SHP77 treated with DMSO at 0.1 percent for 48 hours (cell line): ENCODE results near the gene KRTAP29-1.
A peak's percentile ranks its signal among the peaks of the same experiment; 100 is the strongest.

ENCODE experiments used
- DNase-seq: peaks from one replicate; lab custom pipeline; 2025; lab: John Stamatoyannopoulos, UW

Gene KRTAP29-1

DNA sequence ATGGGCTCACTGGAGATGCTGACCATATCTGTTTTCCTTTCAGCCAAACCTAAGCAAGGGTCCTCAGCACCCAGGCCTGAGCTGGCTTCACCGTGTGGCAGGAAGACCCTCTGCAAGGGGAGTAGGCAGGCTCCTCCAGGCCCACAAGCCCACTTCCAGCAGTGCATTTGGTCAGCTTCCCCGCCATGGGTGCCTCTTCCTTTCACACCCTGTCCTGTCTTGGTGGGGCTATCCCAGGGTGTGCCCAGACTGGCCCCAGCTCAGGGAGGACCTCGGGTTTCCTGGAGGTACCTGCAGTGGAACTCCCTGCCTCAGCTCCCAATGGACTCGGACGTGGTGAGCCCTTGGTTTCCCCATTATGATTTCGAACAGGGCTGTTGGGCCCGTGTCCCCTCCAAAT is 25.6 kb upstream of the KRTAP29-1 start:
- no peak for DNase-seq

- no peak for DNase-seq
These were observed 24.9 kb upstream of the KRTAP29-1 start for GRCh38 chr17:41327411-41328120.

GRCh38 chr17:41326173-41327145 is 23.8 kb upstream of the KRTAP29-1 start:
- no peak for DNase-seq

DNA sequence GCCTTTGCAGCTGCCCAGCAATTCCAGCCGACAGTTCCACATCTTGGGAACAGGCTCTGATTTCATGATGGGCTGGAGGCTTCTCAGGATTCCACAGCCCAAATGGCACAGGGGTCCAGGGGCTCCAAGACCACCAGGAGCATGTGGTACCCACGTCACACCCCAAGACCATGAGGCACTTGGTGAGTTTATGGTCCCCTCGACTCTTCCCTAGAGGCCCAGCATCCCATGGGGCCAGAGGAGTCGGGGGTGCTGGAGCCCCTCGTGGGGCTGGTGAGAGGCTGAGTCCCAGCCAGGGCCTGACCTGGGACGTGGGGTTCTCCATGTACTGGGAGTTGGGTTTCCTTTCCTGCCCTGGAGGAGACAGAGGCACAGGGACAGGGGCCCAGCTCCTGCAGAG is 23.0 kb upstream of the KRTAP29-1 start:
- DNase-seq: no peak

DNA sequence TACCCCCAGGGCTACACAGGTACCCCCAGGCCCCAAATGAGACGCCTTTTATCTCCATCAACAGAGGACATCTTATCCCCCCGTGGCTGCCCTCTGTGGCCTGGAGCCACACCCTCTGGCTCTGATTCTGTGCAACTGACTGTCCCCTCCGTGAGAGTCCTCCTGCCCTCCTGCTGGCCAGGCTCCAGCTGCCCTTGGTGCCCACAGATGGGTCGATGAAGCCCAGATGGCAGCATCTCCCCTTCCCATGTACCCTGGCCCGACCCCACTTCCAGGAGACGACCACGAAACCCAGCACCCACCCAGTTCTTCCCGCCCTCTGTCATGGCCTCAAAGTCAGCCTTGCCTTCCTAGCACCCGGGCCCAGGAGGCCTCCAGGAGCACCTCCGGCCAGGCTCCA is 22.5 kb upstream of the KRTAP29-1 start:
- no peak for DNase-seq

DNA sequence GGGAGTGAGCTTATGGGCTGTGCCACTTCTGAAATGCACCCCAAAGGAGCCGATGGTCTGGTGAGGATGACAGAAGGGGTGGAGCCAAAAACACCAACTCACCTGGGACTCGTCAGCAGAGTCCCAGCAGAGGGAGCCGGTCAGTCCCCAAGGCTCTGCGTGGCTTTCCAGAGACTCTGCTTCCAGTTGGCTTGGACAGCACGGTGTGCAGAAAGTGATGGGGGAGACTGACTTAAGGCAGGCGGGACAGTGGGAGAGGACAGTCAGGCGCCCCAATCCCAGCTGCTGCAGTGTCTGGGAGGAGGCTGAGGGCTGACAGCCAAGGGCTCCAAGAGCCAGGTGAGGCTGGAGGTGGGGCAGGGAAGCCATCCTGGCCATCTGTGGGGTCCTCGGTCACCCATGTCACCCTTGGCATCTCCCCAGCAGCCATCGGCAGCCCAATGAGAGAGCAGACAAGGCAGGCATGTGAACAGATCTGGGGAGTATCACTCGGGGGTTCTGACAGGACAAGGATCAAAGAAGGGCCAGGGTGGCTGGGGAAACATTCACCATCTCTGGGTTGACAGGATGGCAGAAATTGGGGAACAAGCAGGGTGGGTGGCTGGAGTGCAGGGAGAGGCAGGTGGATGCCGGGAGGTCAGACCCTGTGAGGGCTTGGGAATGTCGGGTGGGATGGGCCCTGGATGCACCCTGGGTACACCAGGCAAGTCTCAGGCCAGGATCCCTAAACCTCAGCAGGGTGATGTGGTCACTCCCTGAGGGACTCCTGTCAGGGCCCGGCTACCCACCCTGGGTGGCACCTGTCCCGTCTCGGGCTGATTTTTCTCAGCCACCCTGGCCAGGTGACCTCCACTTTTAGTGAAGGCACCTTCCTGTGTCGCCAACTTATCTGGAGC is 21.8 kb upstream of the KRTAP29-1 start:
- DNase-seq: no peak

DNA sequence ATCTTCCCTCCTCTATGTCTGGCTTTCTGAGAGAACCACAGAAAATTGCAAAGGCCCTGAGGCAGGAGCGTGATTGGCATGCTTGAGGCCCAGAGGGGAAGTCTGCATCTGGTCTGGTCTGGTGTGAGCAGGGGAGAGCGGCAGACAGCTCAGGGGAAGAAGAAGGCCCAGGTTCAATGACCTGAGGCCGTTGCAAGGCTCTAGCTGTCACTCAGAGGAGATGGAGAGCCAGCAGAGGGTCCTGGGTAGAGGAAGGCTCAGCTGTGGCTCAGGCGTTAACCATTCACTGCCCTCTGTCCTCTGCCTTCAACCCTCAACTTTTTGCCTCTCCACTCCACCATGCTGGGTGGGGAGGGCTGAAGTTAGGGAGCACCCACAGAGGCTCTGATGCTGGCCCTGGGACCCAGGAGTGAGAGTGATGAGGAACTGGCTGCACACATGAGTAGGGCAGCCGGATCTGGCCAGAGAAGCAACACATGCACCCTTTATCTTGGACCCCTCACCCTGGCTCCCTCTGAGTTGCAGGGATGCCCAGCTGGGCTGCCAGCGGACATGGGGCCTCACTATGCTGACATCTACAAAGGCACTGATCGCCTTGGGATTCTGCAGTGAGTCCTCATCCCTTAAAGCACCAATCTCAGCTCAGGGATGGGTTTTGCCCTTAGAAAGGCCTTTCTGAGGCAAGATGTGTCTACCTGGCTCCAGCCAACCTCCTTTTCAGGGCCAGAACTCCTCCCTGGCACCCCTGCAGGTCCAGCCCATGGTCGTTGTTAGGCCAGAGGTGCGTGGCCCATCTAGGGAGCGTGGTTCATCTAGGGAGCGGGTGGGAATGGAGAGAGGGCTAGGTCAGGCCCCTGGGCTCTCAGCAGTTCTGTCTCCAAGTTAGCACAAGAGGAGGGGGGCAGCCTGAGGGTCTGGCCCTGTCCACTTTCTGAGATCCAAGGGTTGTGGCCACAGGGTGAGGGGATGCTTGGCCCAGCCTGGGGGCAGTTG is 20.5 kb upstream of the KRTAP29-1 start:
- DNase-seq: no peak

DNA sequence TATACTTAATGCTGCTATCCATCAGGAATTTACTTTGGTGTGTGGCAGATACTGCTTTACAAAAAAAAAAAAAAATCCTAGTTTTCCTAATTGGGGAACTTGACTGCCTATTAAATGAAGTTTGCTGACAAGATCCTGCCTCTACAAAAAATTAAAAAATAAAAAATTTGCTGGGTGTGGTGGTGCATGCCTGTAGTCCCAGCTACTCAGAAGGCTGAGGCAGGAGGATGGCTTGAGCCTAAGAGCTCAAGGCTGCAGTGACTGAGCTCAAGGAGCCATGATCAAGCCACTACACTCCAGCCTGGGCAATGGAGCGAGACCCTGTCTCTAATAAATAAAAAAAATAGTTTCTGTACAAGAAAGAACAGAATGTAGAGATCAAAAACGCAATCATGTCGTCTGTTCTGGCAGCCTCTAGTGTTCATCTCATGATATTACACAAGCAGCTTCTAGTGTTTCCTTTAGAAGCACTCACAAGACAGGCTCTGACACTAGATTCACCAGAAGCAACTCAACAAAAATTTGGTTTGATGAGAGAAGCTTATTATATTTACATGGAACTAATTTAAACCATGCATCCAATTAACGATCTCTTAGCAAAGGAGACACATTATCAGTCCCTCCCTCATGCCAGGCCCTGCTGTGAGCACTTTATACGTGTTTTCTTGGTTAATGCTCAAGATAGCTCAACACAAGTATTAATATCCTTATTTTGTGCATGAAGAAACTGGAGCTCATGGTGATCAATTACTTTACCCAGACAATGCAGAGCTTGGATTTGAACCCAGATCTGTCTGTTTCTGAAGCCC is 19.6 kb upstream of the KRTAP29-1 start:
- no peak for DNase-seq

GRCh38 chr17:41318231-41318630 is 15.6 kb upstream of the KRTAP29-1 start:
- DNase-seq: no peak

DNA sequence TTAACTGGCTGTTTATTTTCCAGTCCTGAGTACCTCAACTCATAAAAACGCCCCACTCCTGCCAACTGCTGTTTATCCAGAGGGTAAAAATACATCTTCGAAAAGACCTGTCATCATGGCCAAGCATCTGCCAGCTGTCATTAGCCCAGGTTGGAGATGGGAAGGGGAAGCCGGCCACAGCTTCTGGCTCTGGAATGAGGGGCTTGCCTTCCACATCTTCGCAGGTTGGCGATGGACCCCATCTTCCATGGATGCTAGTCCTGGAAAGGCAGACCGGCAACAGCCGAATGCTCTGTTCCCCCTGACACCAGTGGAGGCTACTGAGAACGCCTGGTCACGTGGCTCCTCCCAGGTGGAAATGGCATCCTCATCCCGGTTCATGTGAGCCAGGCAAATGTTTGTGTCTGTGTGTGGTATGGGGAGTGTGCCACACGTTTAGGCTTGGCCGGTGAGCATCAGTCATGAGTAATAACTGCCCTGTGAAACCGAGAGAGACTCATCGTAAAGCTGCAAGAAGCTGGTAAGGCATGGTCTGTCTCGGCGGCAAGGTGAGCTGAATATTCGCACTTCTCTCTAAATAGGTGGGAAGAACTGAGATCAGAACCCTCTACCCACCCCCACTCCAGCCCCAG is 13.3 kb upstream of the KRTAP29-1 start:
- no peak for DNase-seq

DNA sequence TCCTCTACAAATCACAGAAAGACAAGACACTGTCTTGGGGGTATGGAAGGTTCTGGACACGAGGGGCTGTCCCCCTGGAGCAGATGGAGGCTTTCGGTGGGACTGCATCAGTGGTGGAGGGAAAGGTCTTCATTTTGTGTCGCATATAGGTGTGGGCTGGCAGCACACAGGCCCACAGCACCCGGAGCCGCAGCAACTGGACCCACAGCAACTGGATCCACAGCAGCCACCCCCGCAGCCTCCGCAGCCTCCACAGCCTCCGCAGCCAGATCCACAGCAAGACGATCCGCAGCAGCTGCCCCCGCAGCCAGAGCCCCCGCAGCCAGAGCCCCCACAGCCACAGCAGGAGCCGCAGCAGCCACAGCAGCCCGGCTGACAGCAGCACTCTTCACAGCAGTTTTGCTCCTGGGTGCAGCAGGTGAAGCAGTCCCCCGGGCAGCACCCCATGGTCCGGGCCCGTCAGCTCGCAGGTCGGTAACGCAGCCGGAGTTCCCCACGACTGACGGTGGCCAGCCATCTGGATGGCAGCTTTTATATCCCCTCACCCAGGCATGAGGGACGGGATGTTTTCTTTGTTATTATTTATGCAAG is 12.6 kb upstream of the KRTAP29-1 start, which contains the start of gene KRTAP17-1:
Gene KRTAP17-1 (minus strand): TSS at position 507 of the 591 bp plus-strand sequence. CDS start 60 bp downstream, at position 447.
- DNase-seq: no peak

- no peak for DNase-seq
These were observed 8.5 kb upstream of the KRTAP29-1 start for GRCh38 chr17:41311111-41311510.

DNA sequence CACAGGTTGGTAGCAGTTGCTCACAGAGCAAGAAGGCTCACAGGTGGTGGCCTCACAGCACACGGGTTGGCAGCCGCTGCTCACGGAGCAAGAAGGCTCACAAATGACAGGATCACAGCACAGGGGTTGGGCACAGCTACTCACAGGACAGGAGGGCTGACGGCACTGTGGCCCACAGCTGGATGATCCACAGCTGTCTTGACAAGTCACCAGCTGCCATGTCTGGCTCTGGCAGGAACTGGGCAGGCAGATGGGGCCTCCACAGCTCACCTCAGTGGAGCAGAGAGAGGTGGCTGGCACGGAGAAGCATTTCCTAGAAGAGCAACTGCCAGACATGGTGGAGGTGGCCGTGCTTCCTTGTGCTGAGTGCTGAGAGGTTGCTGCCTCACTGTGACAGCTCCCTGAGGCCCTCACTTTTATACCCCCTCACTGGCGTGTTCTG is 6.3 kb upstream of the KRTAP29-1 start, which contains the start of gene KRTAP16-1:
Gene KRTAP16-1 (minus strand): TSS at position 392 of the 442 bp plus-strand sequence. CDS start 56 bp downstream, at position 336.
- DNase-seq: no peak

DNA sequence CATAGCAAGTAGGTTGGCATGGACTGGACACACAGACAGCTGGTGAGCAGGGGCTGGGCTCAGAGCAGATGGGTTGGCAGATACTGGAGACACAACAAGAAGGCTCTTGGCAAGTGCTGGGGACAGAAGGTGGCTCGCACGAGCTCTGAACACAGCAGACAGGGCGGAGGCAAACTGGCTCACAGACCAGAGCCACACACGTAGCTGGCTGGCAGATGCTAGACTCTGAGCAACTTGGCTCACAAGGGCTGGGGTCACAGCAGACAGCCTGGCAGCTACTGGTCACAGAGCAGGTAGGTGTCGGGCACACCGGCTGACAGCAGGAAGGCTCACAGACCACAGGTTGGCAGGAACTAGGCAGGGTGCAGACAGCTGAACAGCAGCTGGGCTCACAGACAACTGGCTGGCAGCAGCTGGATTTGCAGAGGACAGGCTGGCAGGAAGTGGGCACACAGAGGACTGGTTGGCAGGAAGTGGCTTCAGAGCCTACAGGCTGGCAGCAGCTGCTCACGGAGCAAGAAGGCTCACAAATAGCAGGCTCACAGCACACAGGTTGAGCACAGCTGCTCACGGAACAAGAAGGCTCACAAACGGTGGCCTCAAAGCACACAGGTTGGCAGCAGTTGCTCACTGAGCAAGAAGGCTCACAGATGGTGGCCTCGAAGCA is 5.7 kb upstream of the KRTAP29-1 start:
- DNase-seq: peak; percentile 4

- DNase-seq: no peak
These were observed 5.0 kb upstream of the KRTAP29-1 start for GRCh38 chr17:41307647-41308046.

DNA sequence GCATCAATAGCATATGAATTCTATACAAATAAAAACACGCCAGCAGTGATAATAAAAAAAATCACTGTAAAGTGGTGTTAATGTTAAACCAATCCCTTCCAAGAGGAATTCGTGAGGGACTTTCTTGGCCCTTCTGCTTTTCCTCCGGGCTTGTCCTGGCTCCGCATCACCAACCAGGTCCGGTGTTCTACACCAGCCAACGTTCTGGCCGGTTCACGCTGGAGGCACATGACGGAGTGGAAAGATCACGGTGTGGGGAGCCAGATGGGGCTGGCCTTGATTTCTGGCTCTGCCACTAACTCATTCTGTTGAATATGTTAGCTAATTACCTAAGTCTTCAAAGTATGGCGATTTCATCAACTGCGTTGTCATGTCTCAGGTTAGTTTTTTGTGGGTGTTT is 1.4 kb upstream of the KRTAP29-1 start:
- no peak for DNase-seq

- no peak for DNase-seq
These were observed 330 bp upstream of the KRTAP29-1 start for GRCh38 chr17:41302981-41303380.

DNA sequence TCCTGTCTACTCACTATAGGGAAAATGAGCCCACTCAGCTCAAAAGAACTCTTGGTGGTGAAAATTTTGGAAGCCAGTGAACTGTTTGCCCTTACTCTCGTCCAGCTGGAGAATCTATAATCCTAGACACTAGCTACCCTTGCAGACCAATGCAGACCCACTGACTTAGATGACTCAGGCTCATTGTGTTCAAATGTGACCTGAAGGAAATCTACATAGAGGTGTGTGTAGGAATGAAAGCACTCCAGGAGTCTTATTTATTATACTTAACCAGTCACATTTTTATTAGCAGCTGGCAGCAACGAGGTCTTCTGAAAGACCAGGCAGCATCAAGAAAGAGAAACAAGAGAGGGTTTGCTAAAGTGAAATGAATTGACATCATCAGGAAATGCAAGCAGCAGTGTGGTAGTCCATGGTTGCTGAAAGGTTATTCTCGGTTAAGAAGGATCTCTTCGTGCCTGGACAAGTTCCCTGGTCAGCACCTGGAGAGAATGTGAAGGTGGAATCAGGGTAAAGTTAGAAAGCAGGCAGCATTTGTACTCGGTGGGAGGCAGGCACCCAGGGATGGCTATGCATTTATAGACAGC is 1.4 kb downstream of the KRTAP29-1 start:
- no peak for DNase-seq
